A549 (cell line): ENCODE results near the gene JDP2.

Experiments
- EP300 ChIP-seq, 2 experiments: fragments of >200 bp; sonication (Bioruptor Twin); formaldehyde crosslinking; IDR thresholded peaks; 2 replicates in 1 of 2; 3 replicates in 1 of 2; pipeline ENCODE4 v1.6.1; 2016 to 2017
- TF ChIP-seq, protein P1 (sequence below): fragments of >200 bp; sonication (Bioruptor Twin); formaldehyde crosslinking; IDR thresholded peaks from 3 replicates; pipeline ENCODE4 v1.5.1; 2016

- TF ChIP-seq EP300 (IDR thresholded peaks at IDR 0.05): no peak
- TF ChIP-seq, protein P1, sequence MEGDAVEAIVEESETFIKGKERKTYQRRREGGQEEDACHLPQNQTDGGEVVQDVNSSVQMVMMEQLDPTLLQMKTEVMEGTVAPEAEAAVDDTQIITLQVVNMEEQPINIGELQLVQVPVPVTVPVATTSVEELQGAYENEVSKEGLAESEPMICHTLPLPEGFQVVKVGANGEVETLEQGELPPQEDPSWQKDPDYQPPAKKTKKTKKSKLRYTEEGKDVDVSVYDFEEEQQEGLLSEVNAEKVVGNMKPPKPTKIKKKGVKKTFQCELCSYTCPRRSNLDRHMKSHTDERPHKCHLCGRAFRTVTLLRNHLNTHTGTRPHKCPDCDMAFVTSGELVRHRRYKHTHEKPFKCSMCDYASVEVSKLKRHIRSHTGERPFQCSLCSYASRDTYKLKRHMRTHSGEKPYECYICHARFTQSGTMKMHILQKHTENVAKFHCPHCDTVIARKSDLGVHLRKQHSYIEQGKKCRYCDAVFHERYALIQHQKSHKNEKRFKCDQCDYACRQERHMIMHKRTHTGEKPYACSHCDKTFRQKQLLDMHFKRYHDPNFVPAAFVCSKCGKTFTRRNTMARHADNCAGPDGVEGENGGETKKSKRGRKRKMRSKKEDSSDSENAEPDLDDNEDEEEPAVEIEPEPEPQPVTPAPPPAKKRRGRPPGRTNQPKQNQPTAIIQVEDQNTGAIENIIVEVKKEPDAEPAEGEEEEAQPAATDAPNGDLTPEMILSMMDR: no peak
These were observed 21.7 kb upstream of the JDP2 start for GRCh38 chr14:75406102-75406501.
